ENCODE results near the gene TRIP12. TPM values are rescaled to one million over a fixed set of nuclear protein-coding genes. Genes with fewer than 3 reads are reported as not detected.

TRIP12 gene
- total and polyA plus RNA-seq, 4 donors: 18.6 to 358 (median 118) TPM

DNA sequence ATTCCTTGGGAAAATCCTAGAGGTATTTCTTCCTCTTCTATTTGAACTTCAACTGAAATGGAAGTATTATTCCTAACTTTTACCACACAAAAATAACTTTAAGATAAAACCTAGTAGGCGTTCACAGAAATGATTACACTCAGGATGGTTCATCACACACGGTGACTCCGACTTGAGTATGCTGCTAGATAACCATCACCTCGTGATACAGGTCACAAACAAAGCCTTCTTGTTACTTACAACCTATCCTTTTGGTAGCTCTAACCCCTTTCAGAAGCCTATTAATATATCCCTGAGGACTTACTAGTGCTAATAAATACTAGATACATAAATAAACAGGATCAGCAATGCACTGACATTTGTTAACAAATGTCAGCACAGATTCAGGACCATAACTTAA is 106.5 kb downstream of the TRIP12 start:
- no peak for ATAC-seq (ENCODE audit: insufficient read depth, low FRiP score)
- Histone ChIP-seq H3K9ac (ENCODE audit: insufficient read depth in 1 of 2, low read length in 2 of 2) (no peak overlapping the region), H3K36me3 (ENCODE audit: control insufficient read depth in 4 of 4, insufficient read depth in 4 of 4, low read length in 4 of 4) (peaks cover 9 to 26% (median 16%) of the 10 kb centered on the region in 4 donors), H3K27me3 (ENCODE audit: control insufficient read depth in 3 of 3, insufficient read depth in 3 of 3, low read length in 2 of 3) (no peaks in the 10 kb centered on the region), H3K4me3 (no peak overlapping the region), H3K27ac (ENCODE audit: low read depth in 1 of 2, low read length in 1 of 2) (no peak overlapping the region), H3K9me3 (ENCODE audit: control insufficient read depth in 4 of 4, insufficient read depth in 3 of 4, low read length in 3 of 4) (no peaks in the 10 kb centered on the region), H3K4me1 (ENCODE audit: control insufficient read depth in 5 of 5, insufficient read depth in 5 of 5, low read length in 5 of 5) (peaks cover 0 to 4% (median 0%) of the 10 kb centered on the region in 5 donors)
- no peak for DNase-seq
- 90% methylated on average over 4 of the region's 4 CpGs for WGBS, 2 donors
- TF ChIP-seq, protein P1, sequence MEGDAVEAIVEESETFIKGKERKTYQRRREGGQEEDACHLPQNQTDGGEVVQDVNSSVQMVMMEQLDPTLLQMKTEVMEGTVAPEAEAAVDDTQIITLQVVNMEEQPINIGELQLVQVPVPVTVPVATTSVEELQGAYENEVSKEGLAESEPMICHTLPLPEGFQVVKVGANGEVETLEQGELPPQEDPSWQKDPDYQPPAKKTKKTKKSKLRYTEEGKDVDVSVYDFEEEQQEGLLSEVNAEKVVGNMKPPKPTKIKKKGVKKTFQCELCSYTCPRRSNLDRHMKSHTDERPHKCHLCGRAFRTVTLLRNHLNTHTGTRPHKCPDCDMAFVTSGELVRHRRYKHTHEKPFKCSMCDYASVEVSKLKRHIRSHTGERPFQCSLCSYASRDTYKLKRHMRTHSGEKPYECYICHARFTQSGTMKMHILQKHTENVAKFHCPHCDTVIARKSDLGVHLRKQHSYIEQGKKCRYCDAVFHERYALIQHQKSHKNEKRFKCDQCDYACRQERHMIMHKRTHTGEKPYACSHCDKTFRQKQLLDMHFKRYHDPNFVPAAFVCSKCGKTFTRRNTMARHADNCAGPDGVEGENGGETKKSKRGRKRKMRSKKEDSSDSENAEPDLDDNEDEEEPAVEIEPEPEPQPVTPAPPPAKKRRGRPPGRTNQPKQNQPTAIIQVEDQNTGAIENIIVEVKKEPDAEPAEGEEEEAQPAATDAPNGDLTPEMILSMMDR (IDR thresholded peaks at IDR 0.05; ENCODE audit: control extremely low read depth, extremely low read depth): no peak

DNA sequence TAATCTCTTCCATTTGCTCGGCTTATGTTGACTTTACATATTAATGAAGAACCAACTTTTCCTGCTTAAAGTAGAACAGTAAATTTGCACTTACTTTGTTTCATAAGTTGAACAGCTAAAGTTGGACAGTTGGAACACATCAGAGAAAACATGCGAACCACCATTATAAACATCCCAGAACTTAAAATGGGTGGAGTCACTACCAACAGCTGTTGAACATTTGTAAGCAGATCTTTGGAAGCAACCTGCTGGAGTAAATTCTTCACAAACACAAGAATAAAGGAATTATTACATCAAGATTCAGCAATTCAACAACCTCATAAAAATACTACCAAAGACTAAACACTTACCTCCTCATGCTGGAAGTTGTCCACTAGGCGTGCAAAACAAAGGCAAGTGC is 111.0 kb downstream of the TRIP12 start:
- TF ChIP-seq, protein P1 (IDR thresholded peaks at IDR 0.05; ENCODE audit: control extremely low read depth, extremely low read depth): no peak
- Histone ChIP-seq H3K27ac (ENCODE audit: low read depth in 1 of 2, low read length in 1 of 2) (no peak overlapping the region), H3K4me3 (no peak overlapping the region), H3K9me3 (ENCODE audit: control insufficient read depth in 4 of 4, insufficient read depth in 3 of 4, low read length in 3 of 4) (no peaks in the 10 kb centered on the region), H3K36me3 (ENCODE audit: control insufficient read depth in 4 of 4, insufficient read depth in 4 of 4, low read length in 4 of 4) (peaks cover 10 to 37% (median 22%) of the 10 kb centered on the region in 4 donors), H3K27me3 (ENCODE audit: control insufficient read depth in 3 of 3, insufficient read depth in 3 of 3, low read length in 2 of 3) (no peaks in the 10 kb centered on the region), H3K4me1 (ENCODE audit: control insufficient read depth in 5 of 5, insufficient read depth in 5 of 5, low read length in 5 of 5) (peaks cover 0 to 5% (median 0%) of the 10 kb centered on the region in 5 donors), H3K9ac (ENCODE audit: insufficient read depth in 1 of 2, low read length in 2 of 2) (no peak overlapping the region)
- DNase-seq (peak in 2 of 3 donors; percentile 48 to 65), ATAC-seq (ENCODE audit: insufficient read depth, low FRiP score) (no peak)
- WGBS, 2 donors: 72 to 80% methylated on average over 3 of the region's 3 CpGs

DNA sequence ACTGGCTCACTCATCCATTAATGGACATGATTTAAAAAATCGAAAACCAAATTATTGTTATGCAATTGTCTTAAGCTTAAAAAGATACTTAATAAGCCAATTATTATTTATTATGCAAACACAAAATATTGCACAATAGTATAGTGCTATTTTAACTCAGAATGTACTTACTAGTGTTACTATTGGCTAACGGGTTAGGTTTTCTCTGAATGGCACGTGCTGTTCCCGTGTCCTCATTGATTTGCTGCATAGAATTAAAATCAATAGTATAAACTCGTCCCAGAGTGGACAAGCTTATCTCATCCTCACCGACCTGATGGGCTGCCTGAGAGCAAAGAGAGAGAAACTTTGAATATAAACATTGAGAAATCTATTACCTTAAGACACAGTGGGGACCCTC is 116.2 kb downstream of the TRIP12 start:
- Histone ChIP-seq H3K27ac (ENCODE audit: low read depth in 1 of 2, low read length in 1 of 2) (no peak overlapping the region), H3K9me3 (ENCODE audit: control insufficient read depth in 4 of 4, insufficient read depth in 3 of 4, low read length in 3 of 4) (no peaks in the 10 kb centered on the region), H3K4me3 (no peak overlapping the region), H3K36me3 (ENCODE audit: control insufficient read depth in 4 of 4, insufficient read depth in 4 of 4, low read length in 4 of 4) (peaks cover 17 to 38% (median 24%) of the 10 kb centered on the region in 4 donors), H3K9ac (ENCODE audit: insufficient read depth in 1 of 2, low read length in 2 of 2) (no peak overlapping the region), H3K4me1 (ENCODE audit: control insufficient read depth in 5 of 5, insufficient read depth in 5 of 5, low read length in 5 of 5) (peaks cover 0 to 3% (median 0%) of the 10 kb centered on the region in 5 donors), H3K27me3 (ENCODE audit: control insufficient read depth in 3 of 3, insufficient read depth in 3 of 3, low read length in 2 of 3) (no peaks in the 10 kb centered on the region)
- no peak for ATAC-seq (ENCODE audit: insufficient read depth, low FRiP score)
- 86 to 92% methylated on average over 6 of the region's 6 CpGs for WGBS, 2 donors
- TF ChIP-seq, protein P1 (IDR thresholded peaks at IDR 0.05; ENCODE audit: control extremely low read depth, extremely low read depth): no peak
- DNase-seq: no peak

DNA sequence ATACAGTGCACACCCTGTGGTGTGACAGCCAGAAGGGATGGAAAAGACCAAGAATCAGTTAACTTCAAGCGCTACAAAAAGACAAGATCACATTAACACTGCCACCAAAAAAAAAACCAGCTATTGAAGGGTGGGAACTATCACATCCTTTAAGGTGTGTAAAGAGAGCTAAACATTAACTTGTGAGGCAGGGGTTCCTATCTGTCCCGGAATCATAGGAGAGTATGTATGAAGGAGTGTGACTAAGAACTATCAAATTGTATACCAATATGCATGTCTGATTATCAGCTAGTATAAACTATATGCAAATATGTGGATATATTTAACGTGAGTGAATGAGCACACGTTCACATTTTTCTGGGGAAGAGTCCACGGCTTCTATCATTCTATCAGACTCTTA is 119.0 kb downstream of the TRIP12 start:
- WGBS, 2 donors: 66 to 70% methylated on average over 5 of the region's 5 CpGs
- no peak for ATAC-seq (ENCODE audit: insufficient read depth, low FRiP score)
- no peak for DNase-seq
- no peaks in the 10 kb centered on the region for H3K27me3 ChIP-seq (ENCODE audit: control insufficient read depth in 3 of 3, insufficient read depth in 3 of 3, low read length in 2 of 3)
- H3K36me3 ChIP-seq (ENCODE audit: control insufficient read depth in 4 of 4, insufficient read depth in 4 of 4, low read length in 4 of 4): peaks cover 16 to 41% (median 22%) of the 10 kb centered on the region in 4 donors
- TF ChIP-seq, protein P1 (IDR thresholded peaks at IDR 0.05; ENCODE audit: control extremely low read depth, extremely low read depth): no peak
- peaks cover 0 to 5% (median 0%) of the 10 kb centered on the region in 5 donors for H3K4me1 ChIP-seq (ENCODE audit: control insufficient read depth in 5 of 5, insufficient read depth in 5 of 5, low read length in 5 of 5)
- no peaks in the 10 kb centered on the region for H3K9me3 ChIP-seq (ENCODE audit: control insufficient read depth in 4 of 4, insufficient read depth in 3 of 4, low read length in 3 of 4)
- no peak overlapping the region for H3K9ac ChIP-seq (ENCODE audit: insufficient read depth in 1 of 2, low read length in 2 of 2)
- no peak overlapping the region for H3K4me3 ChIP-seq
- H3K27ac ChIP-seq (ENCODE audit: low read depth in 1 of 2, low read length in 1 of 2): no peak overlapping the region

All from lung (tissue), 12 donors.